NCI-H69 (cell line): ENCODE data around the gene FAM168A.
"Not testable (repeated sequence)": the region's sequence is repeated elsewhere in the genome, so short reads cannot be mapped to it uniquely, and the experiment has no call there.

Source experiments
- DNase-seq: peaks from one replicate; lab custom pipeline; 2025; lab: John Stamatoyannopoulos, UW

Gene FAM168A

DNA sequence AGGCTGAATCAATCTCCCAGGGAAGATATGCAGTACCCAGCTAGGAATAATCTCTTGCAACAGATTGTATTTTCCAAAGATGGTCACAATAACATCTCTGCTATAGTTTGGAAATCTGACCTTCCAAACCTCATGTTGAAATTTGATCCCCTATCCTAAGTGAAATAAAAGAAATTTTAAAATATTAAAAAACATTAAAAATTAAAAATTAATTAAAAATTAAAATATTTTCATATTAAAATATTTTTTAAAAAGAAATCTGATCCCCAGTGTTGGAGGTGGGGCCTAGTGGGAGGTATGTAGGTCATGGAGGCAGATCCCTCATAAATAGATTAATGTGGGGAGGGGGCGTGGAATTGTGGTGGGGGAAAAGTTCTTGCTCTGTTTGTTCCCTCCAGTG, 79.7 kb downstream of the FAM168A start:
- no peak for DNase-seq

- no peak for DNase-seq
These were observed 81.8 kb downstream of the FAM168A start for GRCh38 chr11:73516080-73516479.

GRCh38 chr11:73513707-73514106, 84.2 kb downstream of the FAM168A start:
- DNase-seq, result no peak

DNA sequence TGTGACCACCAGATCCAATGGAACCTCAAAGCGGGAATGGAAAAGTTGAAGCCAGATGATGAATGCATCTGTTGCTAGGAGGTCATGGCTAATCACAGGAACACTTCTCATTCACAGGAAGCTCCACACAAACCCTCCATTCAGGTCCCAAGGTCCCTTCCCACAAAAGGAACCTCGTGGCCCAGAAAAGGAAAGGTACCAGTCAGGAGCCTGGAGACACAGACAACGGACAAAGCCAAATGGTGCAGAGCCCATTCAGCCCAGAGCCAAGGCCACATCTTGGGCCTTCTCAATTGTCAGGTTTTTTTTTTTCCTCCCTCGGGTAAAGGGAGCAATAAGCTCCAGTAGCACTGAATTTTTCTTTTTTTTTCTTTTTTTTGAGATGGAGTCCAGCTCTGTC, 87.0 kb downstream of the FAM168A start:
- DNase-seq, result no peak

DNA sequence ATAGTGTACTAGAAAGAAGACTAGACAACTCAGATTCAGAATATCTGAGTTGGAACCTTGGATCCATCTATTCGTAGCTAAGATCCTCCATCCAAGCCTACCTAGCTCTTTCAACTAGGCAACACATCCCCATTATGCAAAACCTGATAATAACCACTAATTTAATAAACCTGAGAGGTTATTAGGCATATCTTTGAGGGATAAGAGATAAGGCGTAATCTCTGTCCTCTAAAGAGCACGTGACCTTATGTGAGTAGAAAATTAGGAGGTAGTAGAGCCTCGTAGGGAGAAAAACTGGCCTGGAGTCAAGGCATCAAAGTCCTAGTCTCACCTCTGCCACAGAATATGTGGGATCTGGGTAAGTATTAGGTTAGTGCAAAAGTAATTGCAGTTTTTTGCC, 87.8 kb downstream of the FAM168A start:
- DNase-seq, result no peak

- DNase-seq, result no peak
These were observed 88.7 kb downstream of the FAM168A start for GRCh38 chr11:73509188-73509587.

- no peak for DNase-seq
These were observed 89.4 kb downstream of the FAM168A start for GRCh38 chr11:73508243-73509176.

- DNase-seq, result no peak
These were observed 90.8 kb downstream of the FAM168A start for GRCh38 chr11:73507086-73507485.

DNA sequence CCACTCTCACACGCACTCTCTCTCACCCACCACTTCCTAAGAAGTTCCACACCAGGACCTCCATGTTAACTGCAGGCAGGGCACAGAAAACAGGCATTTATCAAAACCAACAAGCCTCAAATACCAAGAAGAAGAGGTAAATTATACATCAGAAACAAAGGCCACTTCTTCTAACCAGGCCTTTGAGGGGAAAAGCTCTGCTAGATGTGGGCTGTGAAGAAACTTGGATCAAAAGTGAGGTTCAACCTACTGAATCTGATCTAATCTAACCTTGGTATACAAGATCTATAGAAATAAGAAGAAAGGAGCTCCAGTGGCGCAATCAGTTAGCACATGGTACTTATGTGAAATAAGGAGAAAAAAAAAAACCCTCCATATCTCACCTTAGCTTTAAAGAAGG, 91.9 kb downstream of the FAM168A start:
- no peak for DNase-seq

DNA sequence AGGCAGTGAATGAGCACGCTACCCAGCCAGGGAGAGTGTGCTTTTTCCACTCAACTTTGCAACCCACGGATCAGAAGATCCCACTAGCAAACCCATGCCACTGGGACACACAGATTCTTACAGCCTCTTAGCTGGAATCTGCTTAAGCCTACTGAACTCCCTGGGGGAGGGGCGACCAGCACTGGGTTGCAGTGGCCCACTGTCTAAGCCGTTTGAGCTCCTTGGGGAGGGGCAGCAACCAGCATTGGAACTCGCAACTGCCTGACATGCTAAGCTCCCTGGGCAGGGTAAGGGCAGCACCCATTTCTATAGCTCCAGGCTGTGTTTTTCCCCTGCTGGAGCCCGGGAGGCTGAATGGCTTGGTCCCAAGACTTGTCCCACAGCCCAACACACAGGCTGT, 99.6 kb downstream of the FAM168A start:
- DNase-seq, result no peak

- no peak for DNase-seq
These were observed 101.8 kb downstream of the FAM168A start for GRCh38 chr11:73496134-73496533.

GRCh38 chr11:73495731-73496130, 102.2 kb downstream of the FAM168A start:
- no peak for DNase-seq

DNA sequence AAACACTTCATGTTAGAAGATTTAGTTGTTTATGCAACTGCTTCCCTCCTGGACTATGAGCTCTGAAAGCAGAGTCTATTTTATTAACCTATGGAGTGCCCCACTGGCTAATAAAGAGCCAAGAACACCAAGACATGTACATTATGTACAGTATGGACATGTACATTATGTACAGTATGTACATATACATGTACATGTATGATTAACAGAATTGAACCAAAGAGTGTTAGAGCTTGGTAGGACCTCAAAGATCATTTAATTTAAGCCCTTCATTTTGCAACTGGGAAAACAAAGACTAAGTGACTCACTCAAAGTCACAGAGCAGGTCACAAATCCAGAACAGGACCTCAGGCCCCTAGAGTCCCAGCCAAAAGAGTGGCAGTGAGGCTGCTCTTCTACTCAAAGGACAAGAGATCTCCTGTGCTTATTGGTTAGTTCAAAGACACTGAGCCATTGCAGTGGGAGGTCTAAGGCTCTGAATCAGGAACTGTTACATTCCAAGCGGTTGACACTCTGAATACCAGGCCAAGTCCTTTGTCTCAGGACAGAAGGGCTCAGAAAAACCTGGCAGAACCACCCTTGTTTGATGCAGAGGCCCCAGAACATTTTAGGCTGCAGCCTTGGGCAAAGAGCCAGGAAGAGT, 103.8 kb downstream of the FAM168A start:
- no peak for DNase-seq

DNA sequence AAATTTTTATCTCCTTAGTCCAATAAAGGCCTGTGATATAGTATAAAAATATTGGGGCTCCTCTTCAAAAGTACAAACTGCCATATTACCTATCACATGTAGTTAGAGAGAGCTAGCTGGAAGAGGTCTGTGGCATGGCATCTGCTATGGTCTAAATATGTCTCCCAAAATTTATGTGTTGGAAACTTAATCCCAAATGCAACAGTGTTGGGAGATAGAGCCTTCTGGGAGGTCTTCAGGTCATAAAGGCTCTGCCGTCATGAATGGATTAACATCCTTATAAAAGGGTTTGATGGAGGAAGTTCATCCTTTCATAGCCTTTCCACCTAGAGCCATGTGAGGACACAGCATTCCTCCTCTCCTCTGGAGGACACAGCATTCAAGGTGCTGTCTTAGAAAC, 116.3 kb downstream of the FAM168A start:
- peak; percentile 15 for DNase-seq

- no peak for DNase-seq
These were observed 117.2 kb downstream of the FAM168A start for GRCh38 chr11:73480677-73481076.

GRCh38 chr11:73478737-73479347, 119.1 kb downstream of the FAM168A start:
- peak; percentile 68 for DNase-seq

DNA sequence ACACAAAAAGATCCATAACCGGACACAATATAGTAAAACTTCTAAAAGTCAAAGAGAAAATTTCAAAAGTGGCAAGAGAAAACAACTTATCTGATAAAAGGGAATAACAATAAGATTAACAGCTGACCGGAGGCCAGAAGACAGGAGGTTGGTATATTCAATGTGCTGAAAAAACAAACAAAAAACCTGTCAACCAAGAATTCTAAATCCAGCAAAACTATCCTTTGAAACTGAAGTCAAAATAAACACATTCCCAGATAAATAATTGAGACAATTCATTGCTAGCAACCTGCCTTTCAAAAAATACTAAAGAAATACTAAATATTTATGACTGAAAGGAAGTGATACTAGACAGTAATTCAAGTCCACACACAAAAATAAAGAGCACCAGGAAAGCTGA, 120.4 kb downstream of the FAM168A start:
- DNase-seq, result no peak

- DNase-seq, result no peak
These were observed 122.3 kb downstream of the FAM168A start for GRCh38 chr11:73475549-73476095.

DNA sequence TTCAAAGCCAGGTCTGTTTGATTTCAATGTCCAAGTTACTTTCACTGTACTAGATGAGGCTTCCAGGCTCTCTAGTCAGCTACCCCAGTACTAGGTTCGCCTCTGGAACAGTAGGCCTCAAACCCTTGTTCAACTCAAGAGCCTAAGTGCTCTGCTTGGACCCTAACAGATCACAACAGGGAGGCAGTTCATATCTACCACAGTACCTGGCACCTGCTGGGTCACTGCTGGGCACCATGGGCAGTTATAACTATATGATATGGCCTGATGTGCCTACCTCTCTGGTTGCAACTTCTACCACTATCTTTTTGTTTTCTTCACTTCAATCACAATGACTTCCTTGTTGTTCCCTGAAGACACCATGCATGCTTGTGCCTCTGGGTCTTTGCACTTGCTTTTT, 124.7 kb downstream of the FAM168A start:
- DNase-seq, result no peak

GRCh38 chr11:73470036-73470612, 127.8 kb downstream of the FAM168A start:
- not testable (repeated sequence) for DNase-seq

DNA sequence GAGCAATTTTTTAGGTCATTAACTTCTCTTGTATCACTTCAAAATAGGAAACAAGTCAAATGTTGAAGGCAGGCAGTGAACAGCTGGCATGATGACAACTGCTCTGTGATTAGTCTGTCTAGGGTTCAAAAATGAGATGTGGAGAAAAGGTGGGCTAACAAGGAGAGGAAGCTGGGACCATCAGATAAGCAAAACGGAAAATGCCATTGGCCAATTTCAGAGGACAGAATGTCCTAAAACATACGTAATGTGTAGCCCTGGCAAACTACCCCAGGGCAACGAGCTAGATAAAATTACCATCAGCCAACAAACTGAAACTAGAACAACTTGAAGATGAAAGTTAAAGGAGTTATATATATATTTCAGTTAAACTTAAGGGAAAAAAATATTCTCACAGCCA, 128.5 kb downstream of the FAM168A start:
- DNase-seq, result no peak

- DNase-seq, result peak; percentile 85
These were observed 129.2 kb downstream of the FAM168A start for GRCh38 chr11:73468590-73469161.
